RPMI7951 (cell line): ENCODE data around the gene AWAT2. TPM values are rescaled to one million over a fixed set of nuclear protein-coding genes. Genes with fewer than 3 reads are reported as not detected.

Source experiments
- DNase-seq: peaks from one replicate; pipeline ENCODE4 v3.0.0-alpha.2; 2012; ENCODE audit warnings: low read depth
- total RNA-seq: library from RNA; depleted of rRNA; stranded (reverse); fragments of >200 nt; shearing (Covaris generic); gene quantifications from 2 replicates; pipeline ENCODE4 v1.2.3, GENCODE V29; 2014; rRNA removed

Gene AWAT2, protein sequence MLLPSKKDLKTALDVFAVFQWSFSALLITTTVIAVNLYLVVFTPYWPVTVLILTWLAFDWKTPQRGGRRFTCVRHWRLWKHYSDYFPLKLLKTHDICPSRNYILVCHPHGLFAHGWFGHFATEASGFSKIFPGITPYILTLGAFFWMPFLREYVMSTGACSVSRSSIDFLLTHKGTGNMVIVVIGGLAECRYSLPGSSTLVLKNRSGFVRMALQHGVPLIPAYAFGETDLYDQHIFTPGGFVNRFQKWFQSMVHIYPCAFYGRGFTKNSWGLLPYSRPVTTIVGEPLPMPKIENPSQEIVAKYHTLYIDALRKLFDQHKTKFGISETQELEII
- total RNA-seq: not detected in 2 replicates

DNA sequence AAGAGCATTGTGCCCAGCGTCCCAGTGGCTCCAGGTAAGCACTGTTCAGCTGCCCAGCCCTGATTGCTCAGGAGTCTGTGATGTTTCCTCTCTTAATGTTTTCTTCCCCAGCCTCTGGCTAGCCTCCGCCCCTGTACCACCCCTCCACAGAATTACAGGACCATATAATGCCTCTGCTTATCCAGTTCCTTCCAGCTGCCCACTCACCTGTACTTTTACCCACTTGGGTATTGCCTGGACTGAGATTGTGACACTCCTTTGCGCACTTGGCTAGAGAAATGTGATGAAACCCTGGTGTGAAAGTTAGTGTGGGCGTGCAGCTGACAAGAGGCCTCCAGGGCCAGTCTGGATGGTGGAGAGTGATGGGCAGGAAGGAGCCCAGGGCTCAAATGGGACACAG lies at the start of gene AWAT2:
Gene AWAT2, minus strand, starts transcription at position 14 of the 400 bp plus-strand sequence. Its CDS starts 6 bp downstream, at position 8.
- DNase-seq: no peak

DNA sequence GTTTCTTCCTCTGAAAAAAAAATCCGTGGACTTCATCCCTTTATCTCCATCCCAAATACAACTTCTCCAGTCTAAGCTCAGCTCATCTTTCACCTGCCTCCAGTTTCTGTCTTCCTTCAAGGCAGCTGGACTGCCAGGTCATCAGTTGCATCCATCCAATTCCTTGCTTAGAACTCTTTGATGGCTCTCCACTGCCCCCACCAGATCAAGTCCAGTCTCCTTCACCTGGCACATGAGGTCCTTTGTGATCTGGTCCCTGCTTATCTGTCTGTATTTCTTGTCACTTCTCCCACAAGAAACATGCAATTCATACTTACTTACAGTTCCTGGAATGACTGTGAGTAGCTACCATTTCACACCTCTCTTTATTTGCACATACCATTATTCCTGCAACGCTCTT lies 46.3 kb upstream of the AWAT2 start:
- no peak for DNase-seq

GRCh38 chrX:70092247-70092646 lies 42.5 kb upstream of the AWAT2 start:
- no peak for DNase-seq

DNA sequence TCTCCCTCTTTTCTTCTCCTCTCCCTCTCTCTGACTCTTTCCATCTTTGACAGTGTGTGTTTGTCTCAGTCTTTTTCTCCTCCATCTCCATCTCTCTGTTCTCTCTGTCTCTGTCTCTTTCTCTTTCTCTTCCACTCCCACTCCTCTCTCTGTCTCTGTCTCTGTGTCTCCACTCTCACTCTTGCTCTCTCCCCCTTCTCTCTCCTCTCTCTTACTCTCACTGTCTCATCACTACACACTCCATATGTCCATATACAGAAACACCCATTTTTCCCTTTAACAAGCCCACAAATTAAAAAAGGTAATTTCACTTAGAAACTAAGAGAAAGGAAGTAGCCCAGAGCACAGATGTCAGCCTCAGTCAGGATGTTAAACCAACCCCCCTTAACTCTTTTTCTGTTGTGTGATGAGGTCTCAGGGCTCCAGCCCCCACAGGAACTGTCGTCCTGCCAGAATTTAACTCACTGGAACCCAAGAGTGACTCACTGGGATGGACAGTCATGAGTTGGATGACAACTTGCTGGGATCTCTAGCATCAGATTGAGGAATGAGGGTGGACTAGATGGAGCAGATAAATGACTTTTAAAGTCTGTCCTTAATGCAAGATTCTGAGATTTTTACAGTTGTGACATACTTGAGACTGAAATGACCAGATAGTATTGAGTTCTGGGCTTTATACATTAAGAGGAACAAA lies 40.0 kb upstream of the AWAT2 start:
- peak; percentile 22 for DNase-seq

DNA sequence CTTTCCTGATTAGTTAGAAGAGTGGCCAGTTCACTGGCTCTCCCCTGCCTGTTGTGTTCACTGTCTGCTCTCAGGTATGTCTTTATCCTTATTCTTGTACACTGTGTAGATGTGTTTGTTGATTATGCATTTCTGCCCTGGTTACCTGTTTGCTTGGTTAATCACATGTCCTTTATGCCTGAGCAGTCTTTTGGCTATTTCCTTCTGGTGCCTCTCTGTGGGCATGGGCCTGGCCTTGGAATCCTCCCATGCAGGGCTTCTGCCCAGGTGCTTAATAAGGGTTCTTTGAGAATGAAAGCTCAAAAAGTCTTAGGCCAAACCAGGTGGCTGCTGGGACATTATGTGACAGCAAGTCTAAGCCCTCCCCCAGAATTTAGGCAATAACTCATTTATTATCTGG lies 39.0 kb upstream of the AWAT2 start:
- DNase-seq: no peak

GRCh38 chrX:70087857-70088630 lies 38.3 kb upstream of the AWAT2 start:
- peak; percentile 11 for DNase-seq

GRCh38 chrX:70084592-70085240 lies 35.0 kb upstream of the AWAT2 start:
- DNase-seq: no peak

GRCh38 chrX:70082723-70083122 lies 33.0 kb upstream of the AWAT2 start:
- DNase-seq: no peak

GRCh38 chrX:70079870-70080269 lies 30.1 kb upstream of the AWAT2 start:
- DNase-seq: no peak

DNA sequence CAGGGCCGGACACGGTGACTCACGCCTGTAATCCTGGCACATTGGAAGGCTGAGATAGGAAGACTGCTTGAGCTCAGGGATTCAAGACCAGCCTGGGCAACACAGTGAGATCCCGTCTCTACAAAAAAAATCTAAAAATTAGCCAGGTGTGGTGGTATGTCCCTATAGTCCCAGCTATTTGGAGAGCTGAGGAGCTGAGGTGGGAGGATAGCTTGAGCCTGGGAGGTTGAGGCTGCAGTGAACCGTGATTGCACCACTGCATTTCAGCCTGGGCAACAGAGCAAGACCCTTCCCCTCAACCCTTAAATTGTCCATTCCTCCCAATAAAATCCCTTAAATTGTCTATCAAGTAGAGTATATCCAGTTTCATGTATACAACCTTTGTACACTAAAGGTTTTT lies 29.6 kb upstream of the AWAT2 start:
- no peak for DNase-seq

DNA sequence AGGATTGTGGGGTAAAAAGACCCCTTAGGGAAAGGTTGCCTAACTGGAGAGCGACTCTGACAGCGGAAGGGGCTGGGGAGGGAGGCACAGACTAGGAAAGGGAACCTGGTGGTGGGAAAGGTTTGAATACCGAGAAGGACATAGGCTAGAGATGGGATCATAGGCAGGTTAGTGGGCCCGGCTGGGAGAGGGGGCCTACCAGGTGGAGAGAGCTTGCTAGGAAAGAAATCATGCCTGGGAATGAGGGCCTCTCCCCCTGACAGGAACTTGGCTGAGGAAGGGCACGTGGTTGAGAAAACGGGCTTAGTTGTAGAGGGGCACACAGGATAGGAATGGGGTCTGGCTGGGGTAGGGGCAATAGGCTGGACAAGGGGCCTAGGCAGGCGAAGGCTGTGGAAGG lies 16.9 kb upstream of the AWAT2 start:
- DNase-seq: no peak

- DNase-seq: no peak
These were observed 13.3 kb upstream of the AWAT2 start for GRCh38 chrX:70062961-70063550.

DNA sequence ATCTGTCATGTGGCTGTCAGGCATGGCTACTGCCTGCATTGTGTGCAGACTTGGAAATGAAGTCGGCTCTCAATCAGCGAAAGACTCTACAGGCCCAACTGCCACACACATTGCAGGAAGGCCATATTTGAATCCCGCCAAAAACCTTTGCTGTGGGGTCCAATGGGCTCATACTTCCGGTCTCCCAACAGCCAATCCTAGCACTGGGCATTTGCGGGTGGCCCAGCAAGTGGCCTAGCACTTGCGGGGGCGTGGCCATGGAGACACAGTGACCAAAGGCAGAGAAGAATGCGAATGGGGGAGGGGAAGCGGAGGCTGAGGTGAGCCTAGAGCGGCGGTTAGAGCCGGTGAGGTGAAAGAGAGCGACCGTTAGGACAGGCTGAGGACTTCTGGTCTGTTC lies 12.3 kb upstream of the AWAT2 start, which contains the start of gene OTUD6A:
Gene OTUD6A, plus strand, starts transcription at position 382 of the 400 bp plus-strand sequence. CDS start 68 bp downstream, outside the sequence.
- no peak for DNase-seq

DNA sequence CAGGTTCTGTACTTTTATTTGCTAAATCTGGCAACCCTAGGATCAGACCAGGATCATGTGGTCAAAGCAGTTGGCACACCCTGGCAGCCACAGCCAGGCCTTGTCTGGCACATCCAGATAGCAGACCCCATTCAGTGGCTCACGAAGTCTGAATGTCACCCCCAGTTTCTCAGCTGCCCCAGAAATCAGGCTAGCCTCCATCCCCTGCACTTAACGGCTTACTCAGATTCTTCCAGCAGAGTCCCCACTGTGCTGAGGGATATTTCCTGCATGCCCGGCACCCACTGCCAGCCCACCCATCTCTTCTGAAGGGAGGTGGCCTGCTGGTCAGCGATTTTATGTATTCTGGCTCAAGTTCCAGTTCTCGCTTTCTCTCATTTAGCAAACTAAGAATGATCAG lies 4.7 kb upstream of the AWAT2 start:
- DNase-seq: no peak

DNA sequence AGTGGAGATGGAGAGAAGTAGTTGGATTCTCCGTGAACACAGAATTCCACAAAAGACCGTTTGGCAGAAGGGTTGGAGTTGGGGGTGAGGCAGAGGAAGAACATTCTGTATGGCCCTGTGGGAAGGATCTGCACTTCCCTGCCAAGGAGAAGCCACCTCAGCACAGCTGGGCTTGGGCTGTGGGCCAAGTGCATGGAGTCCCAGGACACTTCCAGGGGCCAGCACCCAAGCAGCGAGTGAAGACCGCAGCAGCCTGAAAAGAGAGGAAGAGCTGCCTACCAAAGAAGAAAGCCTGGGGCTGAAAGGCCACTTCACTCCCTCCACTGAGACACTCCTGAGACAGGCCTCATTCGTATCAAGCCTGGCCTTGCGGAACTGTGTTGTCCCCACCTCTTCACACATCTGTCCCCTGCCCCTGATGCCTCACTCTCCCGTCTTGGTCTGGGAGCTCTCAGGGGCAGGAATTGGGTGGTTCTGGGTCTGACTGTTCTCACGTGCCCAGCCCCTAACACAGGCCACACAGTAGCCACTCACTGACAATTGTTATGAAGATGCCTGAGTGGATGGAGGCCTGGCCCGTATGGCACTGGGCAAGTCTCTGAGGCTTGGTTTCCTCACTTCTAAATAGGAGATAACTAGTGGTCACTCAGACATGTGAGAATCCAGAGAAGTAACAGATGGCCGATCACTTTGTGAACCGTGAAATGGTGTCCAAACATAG lies 3.3 kb upstream of the AWAT2 start:
- no peak for DNase-seq

DNA sequence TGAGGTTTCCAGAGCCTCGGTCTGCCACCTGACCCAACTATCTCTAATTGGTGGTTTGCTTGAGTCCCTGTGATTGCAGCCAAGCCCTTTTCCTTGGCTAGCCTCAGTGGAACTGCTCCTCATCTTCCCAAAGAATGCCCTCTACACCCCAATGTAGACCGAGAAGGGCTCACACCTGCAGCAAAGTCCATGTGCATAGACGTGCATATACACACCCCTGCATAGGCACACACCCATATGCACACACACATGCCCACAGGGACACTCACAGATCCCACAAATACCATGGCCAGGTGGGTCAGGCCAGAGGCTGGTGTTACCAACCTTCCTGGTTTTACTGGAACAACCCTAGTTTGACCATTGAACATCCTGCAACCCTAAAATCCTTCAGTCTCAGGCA lies 332 bp downstream of the AWAT2 start:
- DNase-seq: no peak

GRCh38 chrX:70046978-70047377 lies 2.8 kb downstream of the AWAT2 start:
- DNase-seq: no peak

GRCh38 chrX:70044541-70045245 lies 5.0 kb downstream of the AWAT2 start:
- no peak for DNase-seq

DNA sequence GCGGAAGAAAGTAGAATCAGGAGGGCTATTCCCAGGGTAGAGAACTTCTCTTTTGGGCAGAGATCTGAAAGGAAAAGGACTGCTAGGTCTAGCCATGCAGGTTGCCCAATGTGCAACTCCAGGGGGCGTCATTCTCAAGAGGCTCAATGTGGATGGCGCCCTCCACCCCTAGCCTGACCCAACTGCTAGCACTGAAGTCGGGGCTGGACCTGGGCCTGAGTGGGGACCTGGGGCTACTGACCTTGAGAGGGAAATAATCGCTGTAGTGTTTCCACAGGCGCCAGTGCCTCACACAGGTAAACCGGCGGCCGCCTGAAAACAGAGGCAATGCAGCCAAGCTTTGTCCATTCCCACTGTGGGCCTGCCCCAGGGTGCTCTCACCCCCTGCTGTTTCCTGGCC lies 6.1 kb downstream of the AWAT2 start:
- DNase-seq: no peak
